Adrenal gland (tissue), 5 donors: ENCODE data around the gene EHBP1.

Experiments used
- POLR2A ChIP-seq, 2 donors: fragments of 450-650 bp; IDR thresholded peaks; one replicate each; pipeline ENCODE4 v1.6.1; 2017; ENCODE audit warnings: antibody characterized with exemption in 2 of 2, mild to moderate bottlenecking in 2 of 2, moderate library complexity in 1 of 2
- TF ChIP-seq, protein P1 (sequence below), 6 experiments: fragments of 450-650 bp in 4 of 6; fragments of 200-600 bp in 2 of 6; sonication (generic) in 1 of 6; IDR thresholded peaks; 1 replicate in 5 of 6; 2 replicates in 1 of 6; pipeline versions ENCODE4 v1.5.1 to v1.8.0; 2016 to 2021; ENCODE audit warnings: antibody characterized with exemption in 6 of 6, mild to moderate bottlenecking in 2 of 6, moderate library complexity in 1 of 6
- donor health status: DM: no; HTN: no; CAD: no.

DNA sequence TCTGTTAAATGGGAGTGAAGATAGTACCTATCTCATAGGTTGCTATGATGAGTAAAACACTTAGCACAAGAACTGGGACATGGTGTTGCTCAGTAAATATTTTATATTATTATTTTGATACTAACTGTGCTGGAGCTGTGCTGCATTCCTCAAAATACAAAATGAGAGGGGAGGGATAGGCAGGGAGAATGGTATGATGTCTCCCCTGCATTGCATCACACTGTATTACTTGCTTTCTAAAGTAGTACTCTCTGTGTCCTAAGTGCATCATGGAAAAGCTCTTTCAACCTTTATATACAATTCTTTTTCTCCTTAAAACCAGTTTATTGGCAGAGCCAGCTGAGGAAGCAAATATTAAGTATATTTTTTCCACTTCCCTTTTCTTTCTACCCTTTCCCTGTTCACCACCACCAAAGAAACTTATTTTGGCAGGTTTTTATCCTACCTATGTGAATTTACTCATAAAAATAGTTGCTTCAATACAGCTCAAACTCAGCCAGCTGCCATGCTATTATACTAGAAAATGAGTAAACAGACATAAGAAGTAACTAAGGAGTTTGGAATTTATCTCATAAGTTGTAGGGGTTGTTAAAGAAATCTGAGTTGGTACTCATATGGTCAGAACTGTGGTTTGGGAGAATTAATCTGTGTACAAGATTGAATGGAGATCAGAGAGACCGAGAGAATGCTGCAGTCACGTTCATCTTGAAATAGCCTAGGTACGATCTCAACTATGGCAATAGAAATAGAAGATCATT is 60.3 kb downstream of the EHBP1 start:
- TF ChIP-seq, protein P1, sequence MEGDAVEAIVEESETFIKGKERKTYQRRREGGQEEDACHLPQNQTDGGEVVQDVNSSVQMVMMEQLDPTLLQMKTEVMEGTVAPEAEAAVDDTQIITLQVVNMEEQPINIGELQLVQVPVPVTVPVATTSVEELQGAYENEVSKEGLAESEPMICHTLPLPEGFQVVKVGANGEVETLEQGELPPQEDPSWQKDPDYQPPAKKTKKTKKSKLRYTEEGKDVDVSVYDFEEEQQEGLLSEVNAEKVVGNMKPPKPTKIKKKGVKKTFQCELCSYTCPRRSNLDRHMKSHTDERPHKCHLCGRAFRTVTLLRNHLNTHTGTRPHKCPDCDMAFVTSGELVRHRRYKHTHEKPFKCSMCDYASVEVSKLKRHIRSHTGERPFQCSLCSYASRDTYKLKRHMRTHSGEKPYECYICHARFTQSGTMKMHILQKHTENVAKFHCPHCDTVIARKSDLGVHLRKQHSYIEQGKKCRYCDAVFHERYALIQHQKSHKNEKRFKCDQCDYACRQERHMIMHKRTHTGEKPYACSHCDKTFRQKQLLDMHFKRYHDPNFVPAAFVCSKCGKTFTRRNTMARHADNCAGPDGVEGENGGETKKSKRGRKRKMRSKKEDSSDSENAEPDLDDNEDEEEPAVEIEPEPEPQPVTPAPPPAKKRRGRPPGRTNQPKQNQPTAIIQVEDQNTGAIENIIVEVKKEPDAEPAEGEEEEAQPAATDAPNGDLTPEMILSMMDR (IDR thresholded peaks at IDR 0.05), result no peak
- TF ChIP-seq POLR2A (IDR thresholded peaks at IDR 0.05), result no peak
